OCI-M2 (cell line): ENCODE data around the gene HECTD3.
"Not testable (repeated sequence)": the region's sequence is repeated elsewhere in the genome, so short reads cannot be mapped to it uniquely, and the experiment has no call there.

Source experiments
- DNase-seq: peaks from one replicate; lab custom pipeline; 2025; ENCODE audit not compliant: unreplicated experiment; lab: John Stamatoyannopoulos, UW

The HECTD3 gene

DNA sequence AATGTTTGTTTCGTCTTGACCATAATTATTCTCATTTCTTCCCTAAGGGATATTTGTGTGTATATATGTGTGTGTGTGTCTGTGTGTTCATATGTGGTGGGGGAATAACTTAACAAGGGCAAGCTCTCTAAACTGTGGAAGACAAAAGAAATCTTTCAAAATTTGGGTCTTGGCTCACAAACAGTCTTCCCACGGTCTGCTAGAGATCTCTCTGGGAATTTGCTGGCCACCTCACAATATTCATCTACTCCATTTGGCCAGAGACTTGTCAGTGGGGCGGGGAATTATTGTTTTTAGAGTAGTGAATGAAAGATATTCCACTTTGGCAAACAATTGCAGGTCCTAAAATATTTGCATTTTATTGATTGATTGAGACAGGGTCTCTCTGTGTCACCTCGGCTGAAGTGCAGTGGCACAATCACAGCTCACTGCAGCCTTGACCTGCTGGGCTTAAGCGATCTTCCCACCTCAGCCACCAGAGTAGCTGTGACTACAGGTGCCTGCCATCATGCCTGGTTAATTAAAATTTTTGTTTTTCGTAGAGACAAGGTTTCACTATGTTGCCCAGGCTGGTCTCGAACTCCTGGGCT lies 16.7 kb downstream of the HECTD3 start:
- DNase-seq = no peak

DNA sequence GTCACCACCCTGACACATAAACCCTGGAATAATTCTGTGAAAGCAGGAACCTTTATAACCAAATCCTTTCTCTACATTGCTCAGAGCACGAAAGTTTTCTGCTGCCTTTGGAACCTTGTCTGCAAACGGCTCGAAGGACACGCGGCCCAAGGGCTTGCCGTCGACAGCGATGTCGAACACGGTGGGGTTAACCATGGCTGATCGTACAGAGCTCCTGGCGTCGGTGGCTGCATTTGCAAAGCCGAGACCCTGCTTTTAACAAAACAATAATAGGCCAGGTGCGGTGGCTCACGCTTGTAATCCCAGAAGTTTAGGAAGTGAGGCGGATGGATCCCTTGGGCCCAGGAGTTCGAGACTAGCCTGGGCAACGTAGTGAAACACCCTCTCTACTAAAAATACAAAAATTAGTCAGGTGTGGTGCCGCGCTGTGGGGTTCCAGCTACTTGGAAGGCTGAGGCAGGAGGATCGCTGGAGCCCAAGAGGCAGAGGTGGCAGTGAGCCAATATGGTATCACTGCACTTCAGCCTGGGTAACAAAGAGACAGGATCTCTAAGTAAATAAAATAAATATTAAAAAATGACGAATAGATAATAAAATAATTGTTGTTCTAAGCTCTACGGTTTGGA lies 22.5 kb downstream of the HECTD3 start:
- DNase-seq = no peak

DNA sequence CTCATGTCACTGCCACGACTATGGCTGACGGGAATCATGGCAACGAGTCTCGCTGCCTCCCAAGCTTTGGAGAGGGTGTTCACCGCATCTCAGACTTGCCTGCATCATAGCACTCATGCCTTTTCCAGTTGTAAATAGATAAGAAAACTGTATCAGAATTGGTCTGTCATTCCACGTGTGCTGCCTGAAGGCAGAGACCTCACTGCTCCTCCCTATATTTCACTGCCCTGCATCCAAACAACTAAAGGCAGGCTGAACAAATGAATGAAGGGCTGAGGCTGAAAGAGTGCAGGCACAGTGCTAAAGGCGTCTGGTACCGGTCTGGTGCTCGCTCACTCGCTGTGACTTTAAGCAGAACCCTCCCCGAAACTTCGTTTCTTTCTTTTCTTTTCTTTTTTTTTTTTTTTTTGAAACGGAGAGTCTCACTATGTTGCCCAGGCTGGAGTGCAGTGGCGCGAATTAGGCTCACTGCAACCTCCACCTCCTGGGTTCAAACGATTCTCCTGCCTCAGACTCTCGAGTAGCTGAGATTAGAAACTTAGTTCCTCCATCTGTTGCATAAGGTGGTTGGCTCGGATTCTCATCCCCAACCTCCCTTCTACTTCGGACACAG lies 25.3 kb downstream of the HECTD3 start:
- no peak for DNase-seq

DNA sequence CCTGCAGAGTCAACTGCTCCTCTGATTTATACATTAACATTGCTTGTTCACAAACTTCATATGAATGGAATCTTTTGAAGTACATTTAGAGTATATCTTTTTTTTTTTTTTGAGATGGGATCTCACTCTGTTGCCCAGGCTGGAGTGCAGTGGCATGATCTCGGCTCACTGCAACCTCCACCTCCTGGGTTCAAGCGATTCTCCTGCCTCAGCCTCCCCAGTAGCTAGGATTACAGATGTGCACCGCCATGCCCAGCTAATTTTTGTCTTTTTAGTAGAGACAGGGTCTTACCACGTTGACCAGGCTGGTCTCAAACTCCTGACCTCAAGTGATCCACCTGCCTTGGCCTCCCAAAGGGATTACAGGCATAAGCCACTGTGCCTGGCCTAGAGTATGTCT lies 33.8 kb downstream of the HECTD3 start:
- DNase-seq = not testable (repeated sequence)

DNA sequence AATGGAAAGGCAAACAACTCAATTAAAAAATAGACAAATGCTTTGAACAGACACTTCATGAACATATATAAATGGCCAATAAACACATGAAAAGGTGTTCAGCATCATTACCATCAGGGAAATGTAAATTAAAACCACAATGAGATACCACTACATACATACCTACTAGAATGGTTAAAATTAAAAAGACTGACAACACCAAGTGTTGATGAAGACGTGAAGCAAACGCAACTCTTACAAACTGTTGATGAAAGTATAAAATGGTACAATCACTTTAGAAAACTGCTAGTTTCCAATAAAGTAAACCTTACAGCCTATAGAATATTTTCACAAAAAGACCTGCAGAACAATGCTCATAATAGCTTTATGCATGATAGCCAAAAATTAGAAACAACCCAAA lies 34.9 kb downstream of the HECTD3 start:
- no peak for DNase-seq

DNA sequence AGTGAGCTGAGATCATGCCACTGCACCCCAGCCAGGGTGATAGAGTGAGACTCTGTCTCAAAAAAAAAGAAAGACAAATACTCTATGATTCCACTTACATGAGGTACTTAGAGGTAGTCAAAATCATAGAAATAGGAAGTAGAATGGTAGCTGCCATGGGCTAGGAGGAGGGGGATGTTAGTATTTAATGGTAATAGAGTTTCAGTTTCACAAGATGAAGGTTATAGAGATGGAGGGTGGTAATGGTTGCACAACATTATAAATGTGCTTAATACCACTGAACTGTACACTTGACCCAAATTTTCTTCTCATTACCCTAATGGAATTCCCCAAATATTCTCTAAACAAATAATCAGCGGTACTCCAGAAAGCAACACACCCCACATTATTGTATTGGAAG lies 37.5 kb downstream of the HECTD3 start:
- DNase-seq = no peak

DNA sequence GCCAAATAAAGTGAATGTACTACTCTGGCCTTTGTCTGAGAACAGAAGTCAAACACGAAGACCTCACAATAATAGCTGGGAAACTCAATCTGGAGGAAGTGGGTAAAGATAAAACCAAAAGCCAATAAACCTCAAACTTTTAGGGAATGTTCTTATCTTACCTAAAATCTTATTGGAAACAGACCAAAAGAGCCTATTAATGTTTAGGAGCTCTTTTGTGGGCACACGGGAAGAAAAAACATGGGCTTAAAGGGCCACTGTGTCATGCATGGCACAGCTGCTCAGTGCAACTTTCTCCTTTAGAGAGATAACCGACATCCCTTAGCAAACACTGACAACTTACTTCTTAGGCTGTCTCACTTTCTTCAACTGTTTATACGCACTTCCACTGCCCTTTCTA lies 40.8 kb downstream of the HECTD3 start:
- no peak for DNase-seq

DNA sequence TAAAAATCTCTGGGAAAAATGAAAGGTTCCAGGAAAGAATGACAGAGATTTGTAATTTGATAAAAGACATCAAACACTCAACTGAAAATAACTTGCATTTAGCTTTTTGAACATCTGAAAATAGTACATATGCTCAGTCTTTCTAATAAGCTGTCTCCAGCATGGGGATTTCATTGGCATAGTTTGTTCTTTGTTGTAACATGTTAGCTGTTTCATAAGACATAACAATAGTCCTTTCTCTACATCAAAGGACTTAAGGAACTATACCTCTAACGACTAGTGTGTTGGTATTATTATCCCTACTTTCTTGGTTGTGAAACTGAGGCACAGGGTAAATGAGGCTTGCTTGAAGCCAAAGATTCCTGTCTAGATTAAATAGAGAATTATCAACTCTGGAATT lies 46.7 kb downstream of the HECTD3 start:
- DNase-seq = no peak

DNA sequence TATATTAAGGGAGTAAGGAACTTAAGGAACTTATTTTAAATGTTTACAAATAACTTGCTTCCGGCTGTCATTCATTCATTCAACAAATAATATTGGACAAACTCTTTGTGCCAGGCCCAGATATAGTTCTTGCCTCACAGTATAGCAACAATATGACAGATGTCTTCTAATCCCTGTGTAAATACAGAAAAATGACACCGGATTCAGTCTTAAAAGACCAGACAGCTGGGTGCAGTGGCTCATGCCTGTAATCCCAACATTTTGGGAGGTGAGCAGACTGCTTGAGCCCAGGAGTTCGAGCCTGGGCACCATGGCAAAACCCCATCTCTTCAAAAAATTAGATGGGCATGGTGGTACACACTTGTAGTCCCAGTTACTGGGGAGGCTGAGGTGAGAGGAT lies 48.4 kb downstream of the HECTD3 start:
- DNase-seq = no peak

DNA sequence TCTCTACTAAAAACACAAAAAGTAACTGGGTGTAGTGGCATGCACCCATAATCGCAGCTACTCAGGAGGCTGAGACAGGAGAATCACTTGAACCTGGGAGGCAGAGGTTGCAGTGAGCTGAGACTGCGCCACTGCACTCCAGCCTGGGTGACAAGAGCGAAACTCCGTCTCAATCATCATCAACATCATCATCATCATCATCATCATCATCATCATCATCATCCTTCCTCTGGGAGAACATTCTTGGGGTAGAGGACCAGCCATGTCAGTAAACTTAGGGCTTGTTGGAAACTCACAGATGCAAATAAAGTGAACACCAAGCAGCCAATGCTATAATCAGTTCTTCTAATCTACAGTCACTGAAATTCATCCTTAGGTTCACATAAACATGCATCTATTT lies 49.1 kb downstream of the HECTD3 start:
- not testable (repeated sequence) for DNase-seq

DNA sequence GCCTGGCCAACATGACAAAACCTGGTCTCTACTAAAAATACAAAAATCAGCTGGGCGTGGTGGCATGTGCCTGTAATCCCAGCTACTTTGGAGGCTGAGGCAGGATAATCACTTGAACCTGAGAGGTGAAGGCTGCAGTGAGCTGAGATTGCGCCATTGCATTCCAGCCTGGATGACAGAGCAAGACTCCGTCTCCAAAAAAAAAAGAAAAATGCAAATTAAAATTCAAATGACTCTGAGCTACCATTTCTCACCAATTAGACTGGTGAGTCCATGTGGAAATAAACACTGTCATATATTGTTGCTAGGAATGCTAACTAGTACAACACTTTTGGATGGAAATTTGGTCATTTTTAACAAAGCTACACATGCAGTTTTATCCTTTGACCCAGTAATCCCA lies 53.6 kb downstream of the HECTD3 start:
- not testable (repeated sequence) for DNase-seq

DNA sequence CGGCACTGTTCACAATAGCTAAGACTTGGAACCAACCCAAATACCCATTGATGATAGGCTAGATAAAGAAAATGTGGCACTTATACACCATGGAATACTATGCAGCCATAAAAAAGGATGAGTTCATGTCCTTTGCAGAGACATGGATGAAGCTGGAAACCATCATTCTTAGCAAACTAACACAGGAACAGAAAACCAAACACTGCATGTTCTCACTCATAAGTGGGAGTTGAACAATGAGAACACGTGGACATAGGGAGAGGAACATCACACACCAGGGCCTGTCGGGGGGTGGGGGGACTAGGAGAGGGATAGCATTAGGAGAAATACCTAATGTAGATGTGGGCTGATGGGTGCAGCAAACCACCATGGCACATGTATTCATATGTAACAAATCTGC lies 55.0 kb downstream of the HECTD3 start:
- DNase-seq = not testable (repeated sequence)
